K562 (cell line): Measurements from ENCODE around the gene MYH7. TPM values are rescaled to one million over a fixed set of nuclear protein-coding genes. Genes with fewer than 3 reads are reported as not detected.

Experiments
- BCOR ChIP-seq: fragments of 450-650 bp; IDR thresholded peaks from 2 replicates; pipeline ENCODE4 v1.6.1; 2016
- BHLHE40 ChIP-seq: IDR thresholded peaks from 2 replicates; pipeline ENCODE4 v1.6.1; 2011; ENCODE audit warnings: low read length, improper control_type of control experiment
- FOXK1 ChIP-seq: sonication (generic); formaldehyde crosslinking; IDR thresholded peaks from 2 replicates; pipeline ENCODE4 v1.8.0; 2022; ENCODE audit warnings: missing genetic modification reagents, mild to moderate bottlenecking, borderline replicate concordance
- GATAD2B ChIP-seq: fragments of 450-650 bp; IDR thresholded peaks from 2 replicates; pipeline ENCODE4 v1.6.1; 2017; ENCODE audit warnings: mild to moderate bottlenecking, borderline replicate concordance
- HDAC3 ChIP-seq: fragments of 450-650 bp; IDR thresholded peaks from 2 replicates; pipeline ENCODE4 v1.6.1; 2018; ENCODE audit warnings: borderline replicate concordance, mild to moderate bottlenecking, moderate library complexity; ENCODE audit not compliant: partially characterized antibody
- HOXB6 ChIP-seq: fragments of 250-450 bp; sonication (Bioruptor Pico); IDR thresholded peaks from 2 replicates; pipeline ENCODE4 v1.5.1; 2022; ENCODE audit warnings: mild to moderate bottlenecking, borderline replicate concordance
- NCOA1 ChIP-seq: fragments of 450-650 bp; IDR thresholded peaks from 2 replicates; pipeline ENCODE4 v1.6.1; 2016; ENCODE audit warnings: low read depth
- NFIC ChIP-seq: fragments of 450-650 bp; IDR thresholded peaks from 2 replicates; pipeline ENCODE4 v1.6.1; 2017; ENCODE audit warnings: mild to moderate bottlenecking, inconsistent platforms
- SETDB1 ChIP-seq: IDR thresholded peaks from one replicate; pipeline ENCODE4 v1.6.1; 2012; ENCODE audit warnings: low read length, control low read depth, inconsistent platforms
- SIN3B ChIP-seq: fragments of 450-650 bp; IDR thresholded peaks from 2 replicates; pipeline ENCODE4 v1.6.1; 2017; ENCODE audit warnings: low read depth, mild to moderate bottlenecking, moderate library complexity
- SMARCE1 ChIP-seq: fragments of 450-650 bp; IDR thresholded peaks from 2 replicates; pipeline ENCODE4 v1.7.1; 2016; ENCODE audit warnings: mild to moderate bottlenecking
- SOX6 ChIP-seq: fragments of 450-650 bp; IDR thresholded peaks from 2 replicates; pipeline ENCODE4 v1.6.1; 2014; ENCODE audit warnings: mild to moderate bottlenecking
- TCF7L2 ChIP-seq: fragments of 150-350 bp; IDR thresholded peaks from 2 replicates; pipeline ENCODE4 v1.6.1; 2016; ENCODE audit warnings: low read depth, mild to moderate bottlenecking, low read length, moderate library complexity
- ZBTB17 ChIP-seq: fragments of 450-650 bp; formaldehyde crosslinking; IDR thresholded peaks from 2 replicates; pipeline ENCODE4 v1.4.0; 2020; ENCODE audit warnings: mild to moderate bottlenecking
- ZC3H4 ChIP-seq: sonication (generic); formaldehyde crosslinking; IDR thresholded peaks from 2 replicates; pipeline ENCODE4 v1.9.0; 2021; ENCODE audit warnings: missing genetic modification reagents, borderline replicate concordance
- ZEB2 ChIP-seq: fragments of 450-650 bp; IDR thresholded peaks from 2 replicates; pipeline ENCODE4 v1.6.1; 2016
- ZNF121 ChIP-seq: sonication (generic); formaldehyde crosslinking; conservative IDR thresholded peaks from 2 replicates; pipeline ENCODE4 v1.8.0; 2022; ENCODE audit warnings: missing genetic modification reagents
- ZNF311 ChIP-seq: fragments of 250-450 bp; sonication (Bioruptor Pico); IDR thresholded peaks from 2 replicates; pipeline ENCODE4 v1.4.0; 2020; ENCODE audit warnings: mild to moderate bottlenecking, moderate library complexity
- ZNF316 ChIP-seq: fragments of 450-650 bp; IDR thresholded peaks from 2 replicates; pipeline ENCODE4 v1.6.1; 2016
- ZNF584 ChIP-seq: fragments of 200-800 bp; sonication (Bioruptor generic); IDR thresholded peaks from 2 replicates; pipeline ENCODE4 v1.6.1; 2016; ENCODE audit warnings: low read depth, mild to moderate bottlenecking, missing genetic modification characterization, missing compliant biosample characterization
- polyA plus RNA-seq, 8 experiments: library from polyadenylated mRNA; depleted of rRNA in 4 of 8; stranded (reverse) in 5 of 8; unstranded in 3 of 8; fragments of >200 nt; fragmentation: Nextera tagmentation in 2 of 8; fragmentation: Illumina TruSeq in 1 of 8; extraction: Ambion mirVana in 2 of 8; extraction: Trizol in 1 of 8; gene quantifications; 2 replicates each; pipeline versions ENCODE4 v1.2.1 to v1.2.3, GENCODE V29; 2011 to 2014; ENCODE audit warnings: inconsistent platforms in 1 of 8, missing spikeins in 1 of 8
- total RNA-seq, 7 experiments: library from RNA; depleted of rRNA in 6 of 7; stranded (reverse); fragments of >200 nt in 6 of 7; fragmentation: Illumina TruSeq in 2 of 7; extraction: Trizol in 2 of 7; gene quantifications; 2 replicates each; pipeline versions ENCODE4 v1.2.1 to v1.2.3, GENCODE V29; 2011 to 2021; ENCODE audit warnings: low replicate concordance in 1 of 7
- TF ChIP-seq, protein P1 (sequence below): IDR thresholded peaks from 3 replicates; pipeline ENCODE4 v1.6.1; 2011; ENCODE audit warnings: borderline replicate concordance, mild to moderate bottlenecking, moderate library complexity; ENCODE audit not compliant: insufficient read length; ENCODE audit errors: extremely low read depth
- TF ChIP-seq, protein P2 (sequence below): fragments of 450-650 bp; IDR thresholded peaks from 2 replicates; pipeline ENCODE4 v1.6.1; 2017; ENCODE audit warnings: mild to moderate bottlenecking, moderate library complexity
- TF ChIP-seq, protein P3 (sequence below): fragments of 450-650 bp; IDR thresholded peaks from 2 replicates; pipeline ENCODE4 v1.7.1; 2018; ENCODE audit warnings: mild to moderate bottlenecking, low read depth; ENCODE audit not compliant: partially characterized antibody
- TF ChIP-seq, protein P4 (sequence below): fragments of 250-450 bp; sonication (Bioruptor Pico); IDR thresholded peaks from 2 replicates; pipeline ENCODE4 v1.5.0; 2021

Gene MYH7
- total and polyA plus RNA-seq, 9 of the 15 experiments (the other 6 are each of a cell fraction or from before 2014, with no cell fraction given): not detected

DNA sequence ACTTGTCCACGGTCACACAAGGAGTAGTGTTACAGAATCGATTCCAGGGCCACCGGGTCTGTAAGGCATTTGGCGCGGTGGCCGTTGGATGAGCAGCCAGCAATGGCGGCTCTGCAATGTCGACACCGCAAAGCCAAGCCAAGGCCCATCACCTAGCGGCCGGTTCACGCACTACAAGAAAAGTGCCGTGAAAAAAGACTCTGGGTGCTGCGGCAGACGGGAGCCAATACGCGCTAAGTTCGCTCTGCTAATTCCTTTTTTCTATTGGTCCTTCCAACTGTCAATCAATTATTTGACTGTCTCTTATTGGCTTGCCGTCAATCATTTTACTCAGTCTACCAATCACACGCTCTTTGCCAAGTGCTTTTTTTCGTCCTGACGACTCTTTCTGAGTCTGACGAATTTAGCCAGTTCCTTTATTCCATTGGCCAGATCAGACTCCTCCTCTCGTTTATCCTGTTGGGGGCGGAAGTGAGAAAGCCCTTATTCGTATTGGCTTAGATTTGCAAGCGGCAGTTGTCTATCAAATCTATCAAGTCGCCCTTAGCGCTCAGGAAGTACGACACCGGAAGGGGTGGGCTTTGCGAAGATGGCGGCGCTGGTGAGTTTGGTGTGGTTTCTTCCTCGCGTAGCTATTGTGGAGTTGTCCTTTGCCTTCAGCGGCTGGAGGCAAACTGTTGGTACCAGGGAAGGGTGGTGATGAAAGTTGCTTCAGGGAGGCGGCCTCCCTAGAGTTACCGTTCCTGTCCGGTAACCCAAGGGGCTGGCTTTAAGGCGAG, 33.9 kb upstream of the MYH7 start, which contains the start of gene NGDN (continued):
- TF ChIP-seq GATAD2B: no peak
- no peak for TF ChIP-seq SMARCE1
- TF ChIP-seq, protein P1, sequence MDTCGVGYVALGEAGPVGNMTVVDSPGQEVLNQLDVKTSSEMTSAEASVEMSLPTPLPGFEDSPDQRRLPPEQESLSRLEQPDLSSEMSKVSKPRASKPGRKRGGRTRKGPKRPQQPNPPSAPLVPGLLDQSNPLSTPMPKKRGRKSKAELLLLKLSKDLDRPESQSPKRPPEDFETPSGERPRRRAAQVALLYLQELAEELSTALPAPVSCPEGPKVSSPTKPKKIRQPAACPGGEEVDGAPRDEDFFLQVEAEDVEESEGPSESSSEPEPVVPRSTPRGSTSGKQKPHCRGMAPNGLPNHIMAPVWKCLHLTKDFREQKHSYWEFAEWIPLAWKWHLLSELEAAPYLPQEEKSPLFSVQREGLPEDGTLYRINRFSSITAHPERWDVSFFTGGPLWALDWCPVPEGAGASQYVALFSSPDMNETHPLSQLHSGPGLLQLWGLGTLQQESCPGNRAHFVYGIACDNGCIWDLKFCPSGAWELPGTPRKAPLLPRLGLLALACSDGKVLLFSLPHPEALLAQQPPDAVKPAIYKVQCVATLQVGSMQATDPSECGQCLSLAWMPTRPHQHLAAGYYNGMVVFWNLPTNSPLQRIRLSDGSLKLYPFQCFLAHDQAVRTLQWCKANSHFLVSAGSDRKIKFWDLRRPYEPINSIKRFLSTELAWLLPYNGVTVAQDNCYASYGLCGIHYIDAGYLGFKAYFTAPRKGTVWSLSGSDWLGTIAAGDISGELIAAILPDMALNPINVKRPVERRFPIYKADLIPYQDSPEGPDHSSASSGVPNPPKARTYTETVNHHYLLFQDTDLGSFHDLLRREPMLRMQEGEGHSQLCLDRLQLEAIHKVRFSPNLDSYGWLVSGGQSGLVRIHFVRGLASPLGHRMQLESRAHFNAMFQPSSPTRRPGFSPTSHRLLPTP: no peak
- no peak for TF ChIP-seq ZC3H4 (CRISPR knock-in tag)
- peak; percentile 50; the same call in 1 of the 2 replicates for TF ChIP-seq NFIC
- no peak for TF ChIP-seq SETDB1
- TF ChIP-seq, protein P2, sequence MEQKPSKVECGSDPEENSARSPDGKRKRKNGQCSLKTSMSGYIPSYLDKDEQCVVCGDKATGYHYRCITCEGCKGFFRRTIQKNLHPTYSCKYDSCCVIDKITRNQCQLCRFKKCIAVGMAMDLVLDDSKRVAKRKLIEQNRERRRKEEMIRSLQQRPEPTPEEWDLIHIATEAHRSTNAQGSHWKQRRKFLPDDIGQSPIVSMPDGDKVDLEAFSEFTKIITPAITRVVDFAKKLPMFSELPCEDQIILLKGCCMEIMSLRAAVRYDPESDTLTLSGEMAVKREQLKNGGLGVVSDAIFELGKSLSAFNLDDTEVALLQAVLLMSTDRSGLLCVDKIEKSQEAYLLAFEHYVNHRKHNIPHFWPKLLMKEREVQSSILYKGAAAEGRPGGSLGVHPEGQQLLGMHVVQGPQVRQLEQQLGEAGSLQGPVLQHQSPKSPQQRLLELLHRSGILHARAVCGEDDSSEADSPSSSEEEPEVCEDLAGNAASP: no peak
- 0 out of 2 replicates have a peak, but pooled peaks have one; percentile 13 for TF ChIP-seq TCF7L2
- no peak for TF ChIP-seq ZNF311 (CRISPR knock-in tag)
- TF ChIP-seq BHLHE40: no peak
- TF ChIP-seq, protein P3, sequence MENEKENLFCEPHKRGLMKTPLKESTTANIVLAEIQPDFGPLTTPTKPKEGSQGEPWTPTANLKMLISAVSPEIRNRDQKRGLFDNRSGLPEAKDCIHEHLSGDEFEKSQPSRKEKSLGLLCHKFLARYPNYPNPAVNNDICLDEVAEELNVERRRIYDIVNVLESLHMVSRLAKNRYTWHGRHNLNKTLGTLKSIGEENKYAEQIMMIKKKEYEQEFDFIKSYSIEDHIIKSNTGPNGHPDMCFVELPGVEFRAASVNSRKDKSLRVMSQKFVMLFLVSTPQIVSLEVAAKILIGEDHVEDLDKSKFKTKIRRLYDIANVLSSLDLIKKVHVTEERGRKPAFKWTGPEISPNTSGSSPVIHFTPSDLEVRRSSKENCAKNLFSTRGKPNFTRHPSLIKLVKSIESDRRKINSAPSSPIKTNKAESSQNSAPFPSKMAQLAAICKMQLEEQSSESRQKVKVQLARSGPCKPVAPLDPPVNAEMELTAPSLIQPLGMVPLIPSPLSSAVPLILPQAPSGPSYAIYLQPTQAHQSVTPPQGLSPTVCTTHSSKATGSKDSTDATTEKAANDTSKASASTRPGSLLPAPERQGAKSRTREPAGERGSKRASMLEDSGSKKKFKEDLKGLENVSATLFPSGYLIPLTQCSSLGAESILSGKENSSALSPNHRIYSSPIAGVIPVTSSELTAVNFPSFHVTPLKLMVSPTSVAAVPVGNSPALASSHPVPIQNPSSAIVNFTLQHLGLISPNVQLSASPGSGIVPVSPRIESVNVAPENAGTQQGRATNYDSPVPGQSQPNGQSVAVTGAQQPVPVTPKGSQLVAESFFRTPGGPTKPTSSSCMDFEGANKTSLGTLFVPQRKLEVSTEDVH: peak; percentile 73
- TF ChIP-seq, protein P4, sequence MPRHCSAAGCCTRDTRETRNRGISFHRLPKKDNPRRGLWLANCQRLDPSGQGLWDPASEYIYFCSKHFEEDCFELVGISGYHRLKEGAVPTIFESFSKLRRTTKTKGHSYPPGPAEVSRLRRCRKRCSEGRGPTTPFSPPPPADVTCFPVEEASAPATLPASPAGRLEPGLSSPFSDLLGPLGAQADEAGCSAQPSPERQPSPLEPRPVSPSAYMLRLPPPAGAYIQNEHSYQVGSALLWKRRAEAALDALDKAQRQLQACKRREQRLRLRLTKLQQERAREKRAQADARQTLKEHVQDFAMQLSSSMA (CRISPR knock-in tag): no peak
- TF ChIP-seq NCOA1: no peak
- no peak for TF ChIP-seq HOXB6 (CRISPR knock-in tag)
- no peak for TF ChIP-seq FOXK1 (CRISPR knock-in tag)
- TF ChIP-seq ZNF121 (CRISPR knock-in tag): no peak
- no peak for TF ChIP-seq SOX6
- no peak for TF ChIP-seq ZBTB17 (CRISPR knock-in tag)
- TF ChIP-seq HDAC3: no peak
- no peak for TF ChIP-seq ZNF584 (CRISPR knock-in tag)
- no peak for TF ChIP-seq BCOR
- TF ChIP-seq ZNF316: no peak
- peak; percentile 99 for TF ChIP-seq SIN3B
- TF ChIP-seq ZEB2: no peak
